ENCODE data around the gene TLL1. TPM values are rescaled to one million over a fixed set of nuclear protein-coding genes. Genes with fewer than 3 reads are reported as not detected.

The TLL1 gene
- total and polyA plus RNA-seq, 2 experiments from 2014 or later, result 0.18 to 2.4 TPM

DNA sequence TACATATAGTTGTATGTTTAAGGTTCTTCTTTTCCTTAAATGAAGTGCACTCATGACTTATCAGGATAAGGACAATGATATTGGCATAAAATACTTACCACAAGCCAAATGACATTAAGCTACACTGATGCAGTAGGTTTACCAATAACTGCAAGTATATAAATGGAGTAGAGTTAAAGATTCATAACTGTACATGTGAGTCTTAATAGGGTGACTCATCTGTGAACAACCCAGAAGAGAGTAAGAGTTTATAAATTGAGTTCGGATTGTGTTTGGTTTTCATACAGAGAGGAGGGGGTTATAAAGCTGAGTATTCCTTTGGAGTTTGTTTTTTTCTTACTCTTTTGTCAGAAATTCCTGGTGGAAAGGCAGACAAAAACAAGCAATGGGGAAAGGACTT, 144.8 kb downstream of the TLL1 start:
- no peak overlapping the region for H3K27ac ChIP-seq (ENCODE audit: low read depth)

DNA sequence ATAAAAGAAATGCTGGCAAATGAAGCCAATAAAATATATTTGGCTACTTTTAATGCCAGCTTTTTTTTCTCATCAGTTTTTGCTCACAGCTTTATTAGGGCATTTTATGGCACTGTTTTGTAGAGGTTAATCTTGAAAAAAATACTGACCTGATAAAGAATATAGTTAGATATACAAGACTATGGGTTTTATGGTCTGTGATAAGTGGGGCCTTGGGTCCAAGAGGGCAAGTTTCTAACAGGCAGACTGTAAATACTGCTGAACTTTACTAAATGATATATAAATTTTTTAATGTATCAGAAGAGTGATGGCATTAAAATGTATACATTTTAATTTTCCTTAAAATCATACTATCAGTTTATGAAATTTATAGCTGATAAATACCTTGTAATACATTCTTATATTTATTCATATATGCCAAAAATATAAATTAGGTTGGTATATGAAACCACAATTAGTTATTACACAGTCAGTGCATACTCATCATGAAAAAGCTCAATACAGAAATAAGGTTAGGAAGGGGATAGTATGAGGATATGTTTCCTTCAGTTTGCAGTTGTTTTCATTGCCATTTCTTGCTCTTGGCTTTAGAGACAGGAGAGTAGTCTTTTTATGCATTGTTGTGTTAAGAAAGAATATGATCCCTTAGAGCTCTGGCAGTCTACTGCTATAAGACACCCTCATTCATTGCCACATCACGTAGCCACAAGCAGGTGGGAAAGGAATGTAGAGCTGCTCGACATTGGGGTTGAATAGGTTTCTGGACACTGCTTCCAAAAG, 146.6 kb downstream of the TLL1 start:
- Histone ChIP-seq H3K4me2 (no peak overlapping the region), H3K4me1 (ENCODE audit: insufficient read depth) (no peaks in the 10 kb centered on the region), H3K27ac (ENCODE audit: low read depth) (no peak overlapping the region), H3K9me2 (ENCODE audit: insufficient read depth) (no peaks in the 10 kb centered on the region), H3F3A (replicated peaks; ENCODE audit: low read depth) (no peaks in the 10 kb centered on the region), H2AFZ (no peak overlapping the region), H3K4me3 (no peak overlapping the region), H3K79me2 (replicated peaks; ENCODE audit: insufficient read depth) (no peaks in the 10 kb centered on the region), H3K36me3 (ENCODE audit: insufficient read depth) (no peaks in the 10 kb centered on the region), H3K27me3 (ENCODE audit: insufficient read depth) (no peaks in the 10 kb centered on the region), H4K20me1 (replicated peaks; ENCODE audit: insufficient read depth) (no peaks in the 10 kb centered on the region)
- Mint-ChIP-seq H3K4me1 (no peaks in the 10 kb centered on the region), H3K4me3 (no peak overlapping the region), H3K27ac (no peak overlapping the region), H3K27me3 (ENCODE audit: insufficient read depth, low read depth, poor library complexity) (peaks cover 2% of the 10 kb centered on the region), H3K9me3 (no peaks in the 10 kb centered on the region), H3K36me3 (ENCODE audit: low read depth) (no peaks in the 10 kb centered on the region)
- DNase-seq (ENCODE audit: low spot score) (no peak), ATAC-seq (no peak)
- TF ChIP-seq, protein P1, sequence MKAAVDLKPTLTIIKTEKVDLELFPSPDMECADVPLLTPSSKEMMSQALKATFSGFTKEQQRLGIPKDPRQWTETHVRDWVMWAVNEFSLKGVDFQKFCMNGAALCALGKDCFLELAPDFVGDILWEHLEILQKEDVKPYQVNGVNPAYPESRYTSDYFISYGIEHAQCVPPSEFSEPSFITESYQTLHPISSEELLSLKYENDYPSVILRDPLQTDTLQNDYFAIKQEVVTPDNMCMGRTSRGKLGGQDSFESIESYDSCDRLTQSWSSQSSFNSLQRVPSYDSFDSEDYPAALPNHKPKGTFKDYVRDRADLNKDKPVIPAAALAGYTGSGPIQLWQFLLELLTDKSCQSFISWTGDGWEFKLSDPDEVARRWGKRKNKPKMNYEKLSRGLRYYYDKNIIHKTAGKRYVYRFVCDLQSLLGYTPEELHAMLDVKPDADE (IDR thresholded peaks at IDR 0.05), result no peak
- TF ChIP-seq EZH2 (IDR thresholded peaks at IDR 0.05; ENCODE audit: low read depth, unreplicated experiment), result no peak
- no peak for TF ChIP-seq EZH2phosphoT487 (IDR thresholded peaks at IDR 0.05; ENCODE audit: unreplicated experiment)
- TF ChIP-seq JUNB (IDR thresholded peaks at IDR 0.05; ENCODE audit: unreplicated experiment), result no peak
- no peak for TF ChIP-seq ZNF331 (CRISPR knock-in tag; IDR thresholded peaks at IDR 0.05; ENCODE audit: low read depth)
- TF ChIP-seq CREB1 (CRISPR knock-in tag; IDR thresholded peaks at IDR 0.05; ENCODE audit: low read depth), result no peak
- TF ChIP-seq, protein P2, sequence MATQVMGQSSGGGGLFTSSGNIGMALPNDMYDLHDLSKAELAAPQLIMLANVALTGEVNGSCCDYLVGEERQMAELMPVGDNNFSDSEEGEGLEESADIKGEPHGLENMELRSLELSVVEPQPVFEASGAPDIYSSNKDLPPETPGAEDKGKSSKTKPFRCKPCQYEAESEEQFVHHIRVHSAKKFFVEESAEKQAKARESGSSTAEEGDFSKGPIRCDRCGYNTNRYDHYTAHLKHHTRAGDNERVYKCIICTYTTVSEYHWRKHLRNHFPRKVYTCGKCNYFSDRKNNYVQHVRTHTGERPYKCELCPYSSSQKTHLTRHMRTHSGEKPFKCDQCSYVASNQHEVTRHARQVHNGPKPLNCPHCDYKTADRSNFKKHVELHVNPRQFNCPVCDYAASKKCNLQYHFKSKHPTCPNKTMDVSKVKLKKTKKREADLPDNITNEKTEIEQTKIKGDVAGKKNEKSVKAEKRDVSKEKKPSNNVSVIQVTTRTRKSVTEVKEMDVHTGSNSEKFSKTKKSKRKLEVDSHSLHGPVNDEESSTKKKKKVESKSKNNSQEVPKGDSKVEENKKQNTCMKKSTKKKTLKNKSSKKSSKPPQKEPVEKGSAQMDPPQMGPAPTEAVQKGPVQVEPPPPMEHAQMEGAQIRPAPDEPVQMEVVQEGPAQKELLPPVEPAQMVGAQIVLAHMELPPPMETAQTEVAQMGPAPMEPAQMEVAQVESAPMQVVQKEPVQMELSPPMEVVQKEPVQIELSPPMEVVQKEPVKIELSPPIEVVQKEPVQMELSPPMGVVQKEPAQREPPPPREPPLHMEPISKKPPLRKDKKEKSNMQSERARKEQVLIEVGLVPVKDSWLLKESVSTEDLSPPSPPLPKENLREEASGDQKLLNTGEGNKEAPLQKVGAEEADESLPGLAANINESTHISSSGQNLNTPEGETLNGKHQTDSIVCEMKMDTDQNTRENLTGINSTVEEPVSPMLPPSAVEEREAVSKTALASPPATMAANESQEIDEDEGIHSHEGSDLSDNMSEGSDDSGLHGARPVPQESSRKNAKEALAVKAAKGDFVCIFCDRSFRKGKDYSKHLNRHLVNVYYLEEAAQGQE (IDR thresholded peaks at IDR 0.05; ENCODE audit: unreplicated experiment), result no peak
- no peak for TF ChIP-seq STAT1 (IDR thresholded peaks at IDR 0.05; ENCODE audit: unreplicated experiment)

More for the DNA sequence above, 144.8 kb downstream of the TLL1 start:
- Histone ChIP-seq H3K79me2 (replicated peaks; ENCODE audit: insufficient read depth) (no peaks in the 10 kb centered on the region), H3K27me3 (ENCODE audit: insufficient read depth) (no peaks in the 10 kb centered on the region), H3F3A (replicated peaks; ENCODE audit: low read depth) (no peaks in the 10 kb centered on the region), H3K4me2 (no peak overlapping the region), H4K20me1 (replicated peaks; ENCODE audit: insufficient read depth) (no peaks in the 10 kb centered on the region), H3K9me2 (ENCODE audit: insufficient read depth) (no peaks in the 10 kb centered on the region), H3K36me3 (ENCODE audit: insufficient read depth) (no peaks in the 10 kb centered on the region), H3K4me1 (ENCODE audit: insufficient read depth) (no peaks in the 10 kb centered on the region), H3K4me3 (no peak overlapping the region), H2AFZ (no peak overlapping the region)
- ATAC-seq, result no peak
- DNase-seq (ENCODE audit: low spot score), result no peak
- Mint-ChIP-seq H3K27ac (no peak overlapping the region), H3K4me1 (no peaks in the 10 kb centered on the region), H3K27me3 (ENCODE audit: insufficient read depth, low read depth, poor library complexity) (peaks cover 2% of the 10 kb centered on the region), H3K9me3 (no peaks in the 10 kb centered on the region), H3K4me3 (no peak overlapping the region), H3K36me3 (ENCODE audit: low read depth) (no peaks in the 10 kb centered on the region)
- TF ChIP-seq POLR2AphosphoS5 (IDR thresholded peaks at IDR 0.05; ENCODE audit: low read depth) (no peak), EZH2phosphoT487 (IDR thresholded peaks at IDR 0.05; ENCODE audit: unreplicated experiment) (no peak), JUNB (IDR thresholded peaks at IDR 0.05; ENCODE audit: unreplicated experiment) (no peak)
- TF ChIP-seq, protein P2 (IDR thresholded peaks at IDR 0.05; ENCODE audit: unreplicated experiment), result no peak
- TF ChIP-seq, protein P3, sequence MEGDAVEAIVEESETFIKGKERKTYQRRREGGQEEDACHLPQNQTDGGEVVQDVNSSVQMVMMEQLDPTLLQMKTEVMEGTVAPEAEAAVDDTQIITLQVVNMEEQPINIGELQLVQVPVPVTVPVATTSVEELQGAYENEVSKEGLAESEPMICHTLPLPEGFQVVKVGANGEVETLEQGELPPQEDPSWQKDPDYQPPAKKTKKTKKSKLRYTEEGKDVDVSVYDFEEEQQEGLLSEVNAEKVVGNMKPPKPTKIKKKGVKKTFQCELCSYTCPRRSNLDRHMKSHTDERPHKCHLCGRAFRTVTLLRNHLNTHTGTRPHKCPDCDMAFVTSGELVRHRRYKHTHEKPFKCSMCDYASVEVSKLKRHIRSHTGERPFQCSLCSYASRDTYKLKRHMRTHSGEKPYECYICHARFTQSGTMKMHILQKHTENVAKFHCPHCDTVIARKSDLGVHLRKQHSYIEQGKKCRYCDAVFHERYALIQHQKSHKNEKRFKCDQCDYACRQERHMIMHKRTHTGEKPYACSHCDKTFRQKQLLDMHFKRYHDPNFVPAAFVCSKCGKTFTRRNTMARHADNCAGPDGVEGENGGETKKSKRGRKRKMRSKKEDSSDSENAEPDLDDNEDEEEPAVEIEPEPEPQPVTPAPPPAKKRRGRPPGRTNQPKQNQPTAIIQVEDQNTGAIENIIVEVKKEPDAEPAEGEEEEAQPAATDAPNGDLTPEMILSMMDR (conservative IDR thresholded peaks at IDR 0.05; ENCODE audit: low read depth in 2 of 2), result no peak

All from GM23338 (cell line).